Progenitor cell of endocrine pancreas (in vitro differentiated cells): ENCODE results near the gene SGCA. TPM values are rescaled to one million over a fixed set of nuclear protein-coding genes. Genes with fewer than 3 reads are reported as not detected.

Experiments used
- DNase-seq: peaks from one replicate; pipeline ENCODE4 v3.0.0; 2021; ENCODE audit warnings: low spot score; ENCODE audit not compliant: unreplicated experiment
- H3K27ac Mint-ChIP-seq: 2 replicates; pipeline ENCODE4 v1.8.0; 2021; ENCODE audit warnings: mild to moderate bottlenecking, moderate library complexity, mixed read lengths
- H3K27me3 Mint-ChIP-seq: 2 replicates; pipeline ENCODE4 v1.8.0; 2021; ENCODE audit warnings: mixed read lengths
- H3K36me3 Mint-ChIP-seq: 2 replicates; pipeline ENCODE4 v1.8.0; 2022; ENCODE audit warnings: mixed read lengths; ENCODE audit not compliant: insufficient read depth
- H3K4me1 Mint-ChIP-seq: 2 replicates; pipeline ENCODE4 v1.8.0; 2021; ENCODE audit warnings: low read depth, mixed read lengths
- H3K4me3 Mint-ChIP-seq: 2 replicates; pipeline ENCODE4 v1.8.0; 2021; ENCODE audit warnings: low read depth, mild to moderate bottlenecking, moderate library complexity, mixed read lengths
- H3K9me3 Mint-ChIP-seq: 2 replicates; pipeline ENCODE4 v1.8.0; 2021; ENCODE audit warnings: low read depth, mixed read lengths
- total RNA-seq: library from RNA; stranded (reverse); gene quantifications from 2 replicates; pipeline ENCODE4 v1.2.1, GENCODE V29; 2021
- TF ChIP-seq, protein P1 (sequence below): fragments of 200-600 bp; sonication (generic); IDR thresholded peaks from one replicate; pipeline ENCODE4 v1.5.0; 2021; ENCODE audit warnings: antibody characterized with exemption, mild to moderate bottlenecking; ENCODE audit not compliant: unreplicated experiment

The SGCA gene
- total RNA-seq, 1 donor from 2014 or later = not detected

DNA sequence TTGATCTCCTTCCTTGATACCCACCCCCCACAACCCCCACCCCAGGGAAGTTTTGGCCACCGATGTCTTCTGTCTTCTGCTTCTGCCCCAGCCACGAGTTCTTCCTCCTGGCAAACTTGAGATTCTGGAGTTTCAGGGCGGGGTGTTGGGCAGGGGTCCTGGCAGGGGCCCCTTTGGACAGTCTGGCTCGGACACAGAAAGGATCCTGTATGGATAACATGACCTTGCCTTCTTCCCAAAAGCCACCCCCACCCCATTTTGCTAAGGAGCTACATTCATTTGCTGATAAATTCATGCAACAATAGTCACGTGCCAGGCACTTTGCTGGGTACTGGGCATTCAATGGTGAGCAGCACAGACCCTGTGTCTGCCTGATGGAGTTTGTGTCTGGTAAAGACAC, 41.5 kb downstream of the SGCA start:
- Mint-ChIP-seq H3K9me3 (no peaks in the 10 kb centered on the region), H3K27ac (no peak overlapping the region), H3K27me3 (peaks cover 66% of the 10 kb centered on the region), H3K36me3 (no peaks in the 10 kb centered on the region), H3K4me1 (peaks cover 33% of the 10 kb centered on the region), H3K4me3 (no peak overlapping the region)
- TF ChIP-seq, protein P1, sequence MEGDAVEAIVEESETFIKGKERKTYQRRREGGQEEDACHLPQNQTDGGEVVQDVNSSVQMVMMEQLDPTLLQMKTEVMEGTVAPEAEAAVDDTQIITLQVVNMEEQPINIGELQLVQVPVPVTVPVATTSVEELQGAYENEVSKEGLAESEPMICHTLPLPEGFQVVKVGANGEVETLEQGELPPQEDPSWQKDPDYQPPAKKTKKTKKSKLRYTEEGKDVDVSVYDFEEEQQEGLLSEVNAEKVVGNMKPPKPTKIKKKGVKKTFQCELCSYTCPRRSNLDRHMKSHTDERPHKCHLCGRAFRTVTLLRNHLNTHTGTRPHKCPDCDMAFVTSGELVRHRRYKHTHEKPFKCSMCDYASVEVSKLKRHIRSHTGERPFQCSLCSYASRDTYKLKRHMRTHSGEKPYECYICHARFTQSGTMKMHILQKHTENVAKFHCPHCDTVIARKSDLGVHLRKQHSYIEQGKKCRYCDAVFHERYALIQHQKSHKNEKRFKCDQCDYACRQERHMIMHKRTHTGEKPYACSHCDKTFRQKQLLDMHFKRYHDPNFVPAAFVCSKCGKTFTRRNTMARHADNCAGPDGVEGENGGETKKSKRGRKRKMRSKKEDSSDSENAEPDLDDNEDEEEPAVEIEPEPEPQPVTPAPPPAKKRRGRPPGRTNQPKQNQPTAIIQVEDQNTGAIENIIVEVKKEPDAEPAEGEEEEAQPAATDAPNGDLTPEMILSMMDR = no peak
- DNase-seq = no peak

DNA sequence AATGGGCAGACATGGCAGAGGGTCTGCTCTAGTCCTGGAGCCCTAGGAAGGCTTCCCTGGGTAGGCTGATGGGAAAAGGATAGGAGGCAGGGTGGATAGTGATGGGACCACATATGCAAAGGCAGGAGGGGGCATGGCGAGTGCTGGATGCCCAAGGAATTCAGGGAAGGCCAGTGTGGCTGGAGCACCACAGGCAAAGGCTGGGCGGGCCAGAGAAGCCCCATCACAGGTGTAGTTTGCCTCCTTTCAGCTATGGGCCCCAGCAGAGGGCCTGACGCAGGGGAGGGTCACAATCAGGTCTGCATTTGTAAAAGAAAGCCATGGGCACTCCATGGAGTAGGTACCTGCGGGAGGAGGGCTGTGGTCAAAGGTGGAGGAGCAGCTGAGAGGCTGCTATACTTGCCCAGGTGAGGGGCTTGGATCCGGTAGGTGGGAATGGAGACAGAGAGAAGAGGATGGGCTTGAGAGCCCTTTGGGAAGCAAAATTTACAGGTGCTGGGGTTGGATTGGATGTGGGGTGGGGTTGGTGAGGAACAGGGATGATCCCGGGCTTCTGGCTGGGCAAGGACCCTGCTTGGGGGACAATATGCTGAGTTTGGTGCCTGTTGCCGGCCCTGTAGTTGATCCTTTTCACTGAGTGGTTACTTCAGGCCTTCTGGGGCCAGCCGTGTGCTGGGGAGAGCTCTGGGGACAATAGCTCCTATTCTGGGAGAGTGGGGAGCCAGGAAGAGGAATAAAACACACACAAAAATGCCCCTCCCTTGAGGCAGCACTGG, 42.2 kb downstream of the SGCA start:
- H3K4me1 Mint-ChIP-seq = peaks cover 33% of the 10 kb centered on the region
- TF ChIP-seq, protein P1 = no peak
- H3K9me3 Mint-ChIP-seq = no peaks in the 10 kb centered on the region
- no peaks in the 10 kb centered on the region for H3K36me3 Mint-ChIP-seq
- peaks cover 60% of the 10 kb centered on the region for H3K27me3 Mint-ChIP-seq
- no peak overlapping the region for H3K4me3 Mint-ChIP-seq
- DNase-seq = no peak
- no peak overlapping the region for H3K27ac Mint-ChIP-seq

- H3K27ac Mint-ChIP-seq = no peak overlapping the region
- DNase-seq = no peak
- H3K4me3 Mint-ChIP-seq = no peak overlapping the region
Measured at GRCh38 chr17:50208611-50209061, 42.8 kb downstream of the SGCA start.

GRCh38 chr17:50209133-50209471, 43.3 kb downstream of the SGCA start:
- H3K9me3 Mint-ChIP-seq = no peaks in the 10 kb centered on the region
- H3K27me3 Mint-ChIP-seq = peaks cover 50% of the 10 kb centered on the region
- TF ChIP-seq, protein P1 = no peak
- H3K36me3 Mint-ChIP-seq = no peaks in the 10 kb centered on the region
- H3K4me1 Mint-ChIP-seq = peaks cover 35% of the 10 kb centered on the region
- H3K27ac Mint-ChIP-seq = peak overlapping the region; percentile 70
- H3K4me3 Mint-ChIP-seq = peak overlapping the region; percentile 21
- no peak for DNase-seq

More at GRCh38 chr17:50208611-50209061, 42.8 kb downstream of the SGCA start:
- TF ChIP-seq, protein P1 = no peak
- Mint-ChIP-seq H3K4me1 (peaks cover 35% of the 10 kb centered on the region), H3K27me3 (peaks cover 54% of the 10 kb centered on the region), H3K36me3 (no peaks in the 10 kb centered on the region), H3K9me3 (no peaks in the 10 kb centered on the region)

DNA sequence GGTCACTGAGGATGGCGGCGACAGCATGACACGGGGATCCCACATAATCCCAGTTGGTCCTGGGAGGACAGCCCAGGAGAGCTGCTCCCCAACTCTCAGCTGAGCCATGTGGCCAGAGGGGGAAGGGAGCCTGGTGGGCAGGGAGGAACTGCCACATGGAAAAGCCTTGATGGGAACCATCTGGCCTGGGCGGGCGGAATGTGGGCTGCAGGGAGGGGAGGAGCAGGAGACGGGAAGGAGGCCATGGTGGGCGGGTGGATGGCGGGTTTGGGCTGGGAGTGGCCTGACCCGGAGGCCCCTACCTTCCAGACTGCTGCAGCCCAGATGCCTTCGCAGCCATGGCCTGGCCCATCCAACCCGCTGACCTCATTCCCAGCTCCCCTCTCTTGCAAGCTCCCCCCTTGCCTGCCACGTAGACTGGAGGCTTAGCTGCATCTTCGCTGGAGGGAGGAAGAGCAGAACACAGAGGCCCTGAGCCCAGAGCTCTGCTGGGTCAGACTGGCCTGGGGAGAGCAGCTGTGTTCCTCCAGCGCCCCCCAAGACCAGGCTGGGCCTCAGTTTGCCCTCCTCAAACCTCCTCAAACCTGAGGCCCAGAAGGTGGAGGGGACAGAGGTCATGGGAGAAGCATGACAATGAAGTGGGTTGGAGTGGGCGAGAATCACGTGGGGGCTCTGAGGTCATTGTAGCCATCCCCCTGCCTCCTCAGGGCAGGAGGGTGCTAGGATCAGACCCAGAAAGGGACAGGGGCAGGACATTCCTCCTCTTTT, 43.9 kb downstream of the SGCA start:
- no peak for DNase-seq
- TF ChIP-seq, protein P1 = no peak
- H3K27ac Mint-ChIP-seq = peak overlapping the region; percentile 70
- no peaks in the 10 kb centered on the region for H3K36me3 Mint-ChIP-seq
- peaks cover 35% of the 10 kb centered on the region for H3K4me1 Mint-ChIP-seq
- peaks cover 49% of the 10 kb centered on the region for H3K27me3 Mint-ChIP-seq
- H3K9me3 Mint-ChIP-seq = no peaks in the 10 kb centered on the region
- peak overlapping the region; percentile 21 for H3K4me3 Mint-ChIP-seq
